ENCODE results near the gene C1orf21.

The C1orf21 gene

DNA sequence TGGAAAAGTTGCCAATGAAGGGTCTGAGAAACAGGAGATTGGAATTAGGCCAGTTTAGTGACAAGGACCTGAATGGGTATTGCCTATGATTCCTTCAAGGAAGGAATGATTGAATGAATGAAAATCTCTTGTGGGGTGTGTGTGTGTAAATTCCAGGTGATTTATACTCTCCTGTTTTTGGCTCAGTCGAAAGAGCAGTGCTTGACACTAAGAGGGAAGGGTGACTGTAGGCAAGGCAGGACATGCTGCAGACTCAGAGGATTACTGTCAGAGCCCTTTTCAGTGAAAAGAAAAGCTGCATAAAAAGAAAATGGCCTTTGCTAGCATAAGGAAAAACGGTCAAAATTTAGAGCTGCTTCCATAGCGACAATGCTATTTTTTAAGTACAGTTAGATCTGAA, 30.1 kb downstream of the C1orf21 start:
- DNase-seq: no peak

GRCh38 chr1:184417916-184418315, 31.1 kb downstream of the C1orf21 start:
- peak; percentile 4 to 14 for DNase-seq

DNA sequence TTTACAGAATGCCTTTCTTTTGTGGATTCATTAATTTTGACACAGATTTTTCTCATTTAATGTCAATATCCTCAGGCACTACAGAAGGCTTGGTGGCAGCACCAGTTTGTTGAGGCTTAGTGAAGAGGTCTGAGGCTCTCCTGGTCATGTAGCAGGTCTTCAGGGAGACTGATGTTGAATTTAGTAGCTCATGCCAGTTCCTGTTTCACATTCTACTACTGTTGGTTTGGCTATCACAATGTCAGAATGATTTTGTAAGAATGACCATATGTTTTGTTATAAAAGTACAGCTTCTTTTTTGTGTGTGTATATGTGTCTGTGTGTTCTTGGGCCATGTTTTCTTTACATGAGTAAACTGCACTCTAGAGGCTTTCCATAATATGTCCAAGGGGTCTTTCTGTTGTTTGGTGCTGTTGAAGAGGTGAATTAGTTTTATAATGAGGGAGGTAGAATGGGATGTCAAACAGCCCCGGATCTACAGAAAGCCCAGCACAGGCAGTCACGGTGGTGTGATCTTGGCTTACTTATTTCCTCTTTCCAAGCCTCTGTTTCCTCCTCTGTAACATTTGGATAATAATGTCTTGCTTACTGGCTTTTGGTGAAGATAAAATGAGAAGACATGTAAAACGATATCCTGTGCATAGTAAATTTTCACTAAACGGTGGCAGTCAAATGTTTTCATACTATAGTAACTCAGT, 32.0 kb downstream of the C1orf21 start:
- peak; percentile 36 to 64 for DNase-seq

GRCh38 chr1:184419350-184420161, 32.7 kb downstream of the C1orf21 start:
- peak in 1 of 2 donors; percentile 8 for DNase-seq

DNA sequence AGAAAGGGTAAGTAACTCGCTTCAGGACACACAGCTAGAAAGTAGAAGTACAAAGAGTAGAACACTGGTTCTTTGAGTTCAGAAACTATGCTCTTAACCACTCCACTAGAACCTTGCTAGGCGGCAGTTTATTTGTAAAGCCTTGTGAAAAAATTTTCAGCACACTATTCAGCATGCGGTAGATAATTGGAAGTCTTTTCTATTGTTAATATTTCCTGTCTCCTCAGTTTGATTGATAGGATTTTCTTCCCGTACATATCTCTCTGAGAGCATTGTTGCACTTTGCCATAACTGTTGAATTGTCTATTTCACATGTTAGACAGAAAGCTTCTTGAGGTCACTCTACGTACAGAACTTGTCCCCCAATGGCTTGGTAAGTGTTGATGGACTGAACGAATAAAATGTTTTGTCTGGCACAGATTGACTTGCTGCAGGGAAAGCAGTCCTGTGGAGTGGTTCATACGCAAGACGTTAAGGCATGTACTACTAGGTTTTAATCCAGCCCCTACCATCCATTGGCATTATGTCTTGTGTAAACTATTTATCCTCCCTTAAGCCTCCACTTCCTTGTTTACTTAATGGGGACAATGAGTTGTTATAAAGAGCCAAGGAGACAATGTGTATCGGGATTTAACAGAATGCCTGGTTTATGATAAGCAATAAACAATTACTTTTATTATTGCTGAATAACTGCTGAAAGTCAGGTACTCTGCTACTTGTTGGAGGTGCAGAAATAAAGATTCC, 35.8 kb downstream of the C1orf21 start:
- no peak for DNase-seq

GRCh38 chr1:184423649-184424048, 36.8 kb downstream of the C1orf21 start:
- DNase-seq: peak in 1 of 2 donors; percentile 1

DNA sequence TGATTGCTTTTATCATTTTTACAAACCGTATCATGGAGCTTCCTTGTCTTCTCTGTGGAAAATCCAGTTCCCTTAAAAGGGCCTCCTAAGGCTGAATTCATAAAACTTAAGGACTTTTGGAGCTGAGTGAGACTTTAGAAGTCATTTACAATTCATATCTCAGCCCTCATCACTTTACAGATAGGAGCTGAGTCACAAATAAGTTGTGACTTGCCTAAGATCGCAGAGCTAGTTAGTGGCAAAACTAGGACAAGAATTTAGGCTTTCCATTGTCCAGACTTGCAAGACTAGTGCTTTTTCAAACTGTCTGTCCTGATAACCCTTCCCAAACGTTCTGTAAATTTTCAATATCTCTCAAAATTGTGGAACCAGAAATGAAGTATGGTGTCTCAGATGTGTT, 37.3 kb downstream of the C1orf21 start:
- DNase-seq: no peak

DNA sequence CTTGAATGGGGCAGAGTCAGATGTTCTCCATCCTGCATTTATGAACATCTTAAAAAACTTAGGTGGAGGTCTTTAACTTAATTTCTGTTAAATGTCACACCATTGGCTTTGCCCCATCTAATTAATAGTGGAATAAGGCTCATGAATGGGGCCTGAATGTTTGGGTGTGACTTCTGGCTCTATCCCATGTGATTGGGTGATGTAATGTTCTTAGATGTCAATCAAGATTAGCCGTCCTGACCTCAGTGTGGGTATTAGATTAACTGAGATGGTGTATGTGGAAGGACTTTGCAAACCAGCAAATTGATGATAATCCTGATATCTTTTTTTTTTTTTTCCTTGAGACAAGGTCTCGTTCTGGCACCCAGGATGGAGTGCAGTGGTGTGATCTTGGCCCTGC, 38.1 kb downstream of the C1orf21 start:
- no peak for DNase-seq

GRCh38 chr1:184425449-184426277, 38.8 kb downstream of the C1orf21 start:
- no peak for DNase-seq

GRCh38 chr1:184426278-184426674, 39.4 kb downstream of the C1orf21 start:
- no peak for DNase-seq

DNA sequence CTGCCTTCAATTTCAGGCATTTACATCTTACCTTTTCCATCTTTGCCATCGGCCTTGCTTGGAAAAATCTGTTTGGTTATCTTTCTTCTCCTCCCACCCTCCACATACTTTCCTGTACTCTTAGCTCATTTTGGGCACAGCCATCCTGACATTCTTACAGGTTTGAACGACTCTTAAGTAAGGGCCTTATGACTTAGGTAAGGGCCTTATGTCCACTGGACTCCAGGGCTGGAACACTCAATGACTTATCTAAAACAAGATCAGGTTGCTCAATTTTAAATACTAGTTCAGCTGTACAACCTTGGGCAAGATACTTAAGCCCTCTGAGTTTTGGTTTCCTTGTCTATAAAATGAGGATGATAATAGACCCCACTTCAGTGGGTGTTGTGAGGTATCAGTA, 40.9 kb downstream of the C1orf21 start:
- DNase-seq: no peak

GRCh38 chr1:184428604-184429003, 41.8 kb downstream of the C1orf21 start:
- no peak for DNase-seq

GRCh38 chr1:184429335-184429734, 42.5 kb downstream of the C1orf21 start:
- DNase-seq: no peak

- no peak for DNase-seq
These were observed 47.2 kb downstream of the C1orf21 start for GRCh38 chr1:184433956-184434502.

- DNase-seq: no peak
These were observed 50.5 kb downstream of the C1orf21 start for GRCh38 chr1:184437291-184437690.

DNA sequence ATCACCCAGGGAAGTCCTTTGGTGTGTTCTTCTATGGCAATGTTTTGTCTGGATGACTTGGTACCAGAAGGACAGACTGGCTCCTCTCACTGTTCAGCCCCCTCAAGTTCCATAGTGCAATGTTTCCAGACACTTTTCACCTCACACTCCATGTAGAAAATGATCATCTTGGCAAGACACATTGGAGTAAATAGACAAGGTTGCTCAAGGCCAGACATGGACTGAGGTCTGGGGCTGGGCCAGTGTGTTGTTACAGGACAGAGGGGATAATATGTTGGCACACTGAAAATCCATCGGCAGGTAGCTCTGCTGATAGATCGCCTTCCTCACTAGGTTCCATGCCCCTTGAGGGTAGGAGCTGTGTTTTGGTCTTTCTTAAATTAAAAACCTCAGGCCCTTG, 51.5 kb downstream of the C1orf21 start:
- DNase-seq: no peak

DNA sequence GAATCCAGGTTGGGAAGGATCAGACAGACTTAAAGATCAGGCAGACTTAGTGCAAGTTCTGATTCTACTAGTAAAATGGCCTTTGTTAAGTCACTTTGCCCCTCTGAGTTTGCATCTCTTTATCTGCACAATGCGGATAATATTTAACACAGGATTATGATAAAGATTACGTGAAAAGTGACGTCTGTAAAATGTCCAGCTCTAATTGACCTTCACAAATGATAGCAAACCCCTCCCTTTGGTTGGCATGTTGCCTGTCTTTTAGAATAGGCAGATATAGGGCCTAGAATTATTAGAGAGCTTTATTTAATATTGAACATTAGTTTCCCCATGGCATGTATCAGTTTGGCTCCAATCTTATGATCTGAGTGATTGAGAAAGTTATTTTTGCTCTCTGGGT, 55.4 kb downstream of the C1orf21 start:
- DNase-seq: no peak

DNA sequence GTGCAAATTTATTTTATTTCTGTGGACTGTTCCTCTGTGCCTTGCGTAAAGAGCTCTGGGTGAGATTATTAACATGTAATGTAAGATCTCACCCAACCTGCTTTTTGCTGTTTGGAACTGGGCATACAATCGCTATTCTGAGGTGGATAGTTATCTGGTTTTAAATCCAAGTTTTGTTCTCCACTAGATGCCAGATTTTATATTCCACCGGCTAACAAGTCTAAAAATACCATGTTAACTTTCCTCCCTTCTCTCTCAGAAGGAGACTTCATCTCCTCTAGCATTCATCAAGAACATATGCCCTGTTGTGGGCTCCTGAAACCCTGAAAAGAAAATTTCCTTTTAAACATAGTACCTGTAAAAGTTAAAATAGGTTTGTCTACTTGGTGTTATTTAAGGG, 56.4 kb downstream of the C1orf21 start:
- no peak for DNase-seq

DNA sequence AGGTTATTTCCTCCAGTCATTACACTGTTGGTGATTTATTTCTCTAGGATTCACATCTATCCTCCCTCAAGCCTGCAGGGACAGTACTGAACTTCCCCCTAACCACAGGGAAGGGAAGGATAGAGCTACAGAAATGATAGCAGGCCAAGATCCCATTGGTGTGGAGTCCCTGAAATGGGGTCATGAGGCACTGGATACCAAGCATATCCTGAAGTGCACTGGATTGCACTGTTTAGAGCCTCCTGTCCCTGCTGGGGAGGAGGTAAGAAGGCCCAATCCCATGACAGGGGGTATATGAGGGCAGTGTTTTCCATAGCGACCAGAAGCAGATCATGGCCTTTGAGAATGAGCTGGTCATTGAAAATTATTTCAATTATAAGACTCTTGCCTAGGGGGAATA, 56.8 kb downstream of the C1orf21 start:
- DNase-seq: no peak

DNA sequence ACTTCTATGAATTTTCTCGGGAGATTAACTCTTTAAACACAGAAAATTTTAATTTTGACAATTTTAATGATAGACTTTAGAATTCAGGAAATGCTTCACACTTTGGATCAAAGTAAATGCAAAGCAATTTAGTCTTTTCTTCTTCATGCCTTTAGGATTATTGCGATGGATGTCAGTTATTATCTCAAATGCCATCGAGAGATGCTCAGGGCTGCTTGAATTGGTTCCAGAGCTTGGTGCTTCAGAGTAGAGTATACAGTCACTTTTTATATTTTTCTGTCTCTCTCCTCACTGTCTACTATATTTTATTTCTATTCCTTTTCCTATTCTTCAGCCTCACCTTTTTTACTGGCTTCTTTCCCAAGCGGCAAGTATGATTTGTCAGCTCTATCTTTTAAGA, 59.2 kb downstream of the C1orf21 start:
- DNase-seq: no peak

- no peak for DNase-seq
These were observed 60.9 kb downstream of the C1orf21 start for GRCh38 chr1:184447651-184448185.

DNA sequence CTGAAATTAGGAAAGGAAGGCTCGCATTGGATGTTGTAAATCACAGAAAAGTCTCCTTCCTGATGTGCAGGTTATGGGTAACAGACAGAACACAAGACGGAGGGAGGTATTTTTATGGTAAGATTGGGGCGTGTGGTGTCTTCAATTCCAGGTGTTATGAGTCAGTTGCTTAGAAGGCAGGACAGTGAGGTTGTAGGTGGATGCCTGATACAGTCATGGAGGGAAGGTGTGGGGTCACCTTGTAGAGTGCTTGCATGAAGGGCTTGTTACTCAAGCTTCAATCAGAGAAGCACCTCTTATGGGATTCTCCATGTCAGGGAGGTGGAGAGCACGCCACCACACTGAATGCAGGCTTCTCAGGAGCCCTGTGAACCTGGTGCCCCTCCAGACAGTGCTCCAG, 63.1 kb downstream of the C1orf21 start:
- no peak for DNase-seq
